Measurements from ENCODE around the gene PUM1. TPM values are rescaled to one million over a fixed set of nuclear protein-coding genes. Genes with fewer than 3 reads are reported as not detected.

The PUM1 gene
- total RNA-seq, 6 experiments from 2014 or later: 83.6 to 95.4 (median 90.8) TPM

DNA sequence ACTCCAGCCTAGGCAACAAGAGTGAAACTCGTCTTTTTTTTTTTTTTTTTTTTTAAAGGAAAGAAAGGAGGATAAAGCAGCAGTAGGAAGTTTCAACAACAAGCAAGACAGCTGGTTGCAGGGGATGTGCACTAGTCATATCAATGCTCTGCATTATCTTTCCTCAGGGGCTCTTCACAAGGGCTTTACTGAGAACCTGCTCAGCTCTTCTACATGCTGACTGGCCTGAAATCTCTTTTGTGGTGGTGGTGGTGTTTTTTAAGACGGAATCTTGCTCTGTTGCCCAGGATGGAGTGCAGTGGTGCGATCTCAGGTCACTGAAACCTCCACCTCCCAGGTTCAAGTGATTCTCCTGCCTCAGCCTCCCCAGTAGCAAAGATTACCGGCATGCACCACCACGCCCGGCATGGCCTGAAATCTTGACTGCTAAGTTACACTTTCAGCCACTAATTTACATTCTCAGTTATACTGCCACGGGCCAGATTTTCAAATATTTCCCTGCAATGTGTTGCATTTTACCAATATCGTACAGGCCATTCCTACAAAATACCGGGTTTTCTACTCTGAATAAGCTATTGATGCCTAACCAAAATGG is 68.0 kb downstream of the PUM1 start:
- Mint-ChIP-seq H3K9me3 (no peaks in the 10 kb centered on the region), H3K27ac (no peak overlapping the region), H3K4me1 (ENCODE audit: low read depth) (peaks cover 32% of the 10 kb centered on the region), H3K27me3 (ENCODE audit: insufficient read depth) (no peaks in the 10 kb centered on the region), H3K36me3 (ENCODE audit: low read depth) (peaks cover 42% of the 10 kb centered on the region), H3K4me3 (no peak overlapping the region)
- no peak for DNase-seq
- TF ChIP-seq, protein P1, sequence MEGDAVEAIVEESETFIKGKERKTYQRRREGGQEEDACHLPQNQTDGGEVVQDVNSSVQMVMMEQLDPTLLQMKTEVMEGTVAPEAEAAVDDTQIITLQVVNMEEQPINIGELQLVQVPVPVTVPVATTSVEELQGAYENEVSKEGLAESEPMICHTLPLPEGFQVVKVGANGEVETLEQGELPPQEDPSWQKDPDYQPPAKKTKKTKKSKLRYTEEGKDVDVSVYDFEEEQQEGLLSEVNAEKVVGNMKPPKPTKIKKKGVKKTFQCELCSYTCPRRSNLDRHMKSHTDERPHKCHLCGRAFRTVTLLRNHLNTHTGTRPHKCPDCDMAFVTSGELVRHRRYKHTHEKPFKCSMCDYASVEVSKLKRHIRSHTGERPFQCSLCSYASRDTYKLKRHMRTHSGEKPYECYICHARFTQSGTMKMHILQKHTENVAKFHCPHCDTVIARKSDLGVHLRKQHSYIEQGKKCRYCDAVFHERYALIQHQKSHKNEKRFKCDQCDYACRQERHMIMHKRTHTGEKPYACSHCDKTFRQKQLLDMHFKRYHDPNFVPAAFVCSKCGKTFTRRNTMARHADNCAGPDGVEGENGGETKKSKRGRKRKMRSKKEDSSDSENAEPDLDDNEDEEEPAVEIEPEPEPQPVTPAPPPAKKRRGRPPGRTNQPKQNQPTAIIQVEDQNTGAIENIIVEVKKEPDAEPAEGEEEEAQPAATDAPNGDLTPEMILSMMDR (IDR thresholded peaks at IDR 0.05): no peak

DNA sequence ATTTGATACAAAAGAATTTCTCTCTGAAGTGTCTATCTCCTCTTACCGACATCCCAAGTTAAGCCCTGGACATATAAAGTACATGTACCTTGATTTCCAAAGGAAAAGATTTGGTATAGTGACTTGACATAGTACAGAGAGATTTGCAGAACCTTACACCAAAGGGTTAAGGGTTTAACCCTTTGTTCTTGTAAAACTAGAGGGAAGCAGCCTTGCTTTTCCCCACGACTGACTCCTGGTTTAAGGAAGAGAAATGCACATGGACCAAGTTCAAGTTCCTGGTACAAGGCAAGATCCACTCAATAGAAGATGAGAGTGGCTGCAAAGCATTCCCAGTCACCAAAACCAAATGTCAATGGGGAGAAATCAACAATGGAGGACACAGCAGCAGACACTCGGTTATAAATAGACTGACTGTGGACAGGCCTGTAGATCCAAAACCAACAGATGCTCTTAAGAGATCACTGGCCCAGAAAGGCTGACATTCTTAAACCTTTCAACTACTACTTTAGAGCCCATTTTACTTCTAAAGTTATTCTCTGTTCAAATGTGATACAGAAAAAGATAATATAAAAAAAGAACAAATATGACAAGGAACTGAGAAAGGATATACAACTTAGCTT is 69.4 kb downstream of the PUM1 start:
- H3K4me1 Mint-ChIP-seq (ENCODE audit: low read depth): peaks cover 42% of the 10 kb centered on the region
- no peak overlapping the region for H3K4me3 Mint-ChIP-seq
- H3K27ac Mint-ChIP-seq: no peak overlapping the region; the same call in 1 of the 2 replicates
- H3K36me3 Mint-ChIP-seq (ENCODE audit: low read depth): peaks cover 51% of the 10 kb centered on the region
- TF ChIP-seq, protein P1 (IDR thresholded peaks at IDR 0.05): no peak
- no peaks in the 10 kb centered on the region for H3K27me3 Mint-ChIP-seq (ENCODE audit: insufficient read depth)
- H3K9me3 Mint-ChIP-seq: no peaks in the 10 kb centered on the region
- DNase-seq: no peak

DNA sequence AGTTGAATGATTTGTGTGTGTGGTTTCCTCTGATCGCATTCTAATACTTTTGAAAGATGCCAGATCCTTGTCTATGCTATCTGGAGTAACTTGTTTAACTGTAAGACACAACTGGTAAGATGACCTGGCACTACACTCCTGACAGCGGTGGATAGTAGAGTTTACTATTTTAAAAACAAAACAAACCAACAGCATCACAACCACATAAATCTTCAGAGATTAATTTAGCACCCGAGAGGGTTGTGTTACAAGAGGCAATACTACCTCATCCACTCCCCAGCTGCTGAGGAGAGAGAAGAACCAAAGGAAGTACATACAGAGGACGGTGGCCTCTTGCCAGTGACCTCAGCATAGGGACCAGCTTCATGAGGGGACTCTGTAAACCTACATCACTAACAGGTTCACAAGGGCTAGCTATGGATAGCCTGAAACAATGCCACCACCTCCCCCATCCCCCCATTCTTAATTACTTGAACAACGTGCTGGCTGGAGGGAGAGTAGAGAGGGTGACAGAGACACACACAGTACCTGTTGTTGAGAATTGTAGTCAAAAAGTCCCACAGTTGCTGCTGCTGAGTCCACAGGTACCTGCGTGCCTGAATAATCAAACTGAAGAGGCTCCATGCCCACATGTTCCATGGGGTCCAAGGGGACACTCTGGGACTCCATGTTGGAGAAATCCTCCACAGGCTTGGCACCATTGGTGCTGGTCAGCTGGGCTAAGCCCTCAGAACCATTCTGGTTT is 73.5 kb downstream of the PUM1 start:
- no peak for DNase-seq
- Mint-ChIP-seq H3K27me3 (ENCODE audit: insufficient read depth) (no peaks in the 10 kb centered on the region), H3K4me1 (ENCODE audit: low read depth) (peaks cover 70% of the 10 kb centered on the region), H3K9me3 (no peaks in the 10 kb centered on the region), H3K4me3 (no peak overlapping the region), H3K36me3 (ENCODE audit: low read depth) (peaks cover 53% of the 10 kb centered on the region), H3K27ac (no peak overlapping the region)
- TF ChIP-seq, protein P1 (IDR thresholded peaks at IDR 0.05): no peak

DNA sequence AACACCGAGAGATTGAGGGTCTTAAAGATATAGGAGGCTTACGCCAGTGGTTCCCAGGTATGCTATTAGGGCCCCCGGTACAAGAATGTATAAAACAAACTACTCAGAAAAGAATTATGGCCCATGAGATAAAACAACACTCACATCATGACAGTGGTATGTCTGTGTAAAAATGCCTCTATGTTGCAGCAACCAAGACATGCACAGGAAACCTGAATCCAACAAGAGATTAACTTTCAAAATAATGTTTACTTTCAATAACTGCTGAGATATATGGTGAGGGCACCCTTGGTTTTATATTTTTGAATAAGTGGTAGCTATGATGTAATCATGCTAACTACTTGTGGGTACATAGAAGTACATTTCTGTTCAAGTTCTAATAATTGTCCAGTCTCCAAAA is 74.9 kb downstream of the PUM1 start:
- Mint-ChIP-seq H3K4me3 (no peak overlapping the region; the same call in 1 of the 2 replicates), H3K9me3 (no peaks in the 10 kb centered on the region), H3K4me1 (ENCODE audit: low read depth) (peaks cover 65% of the 10 kb centered on the region), H3K27ac (peak overlapping the region; percentile 12), H3K27me3 (ENCODE audit: insufficient read depth) (no peaks in the 10 kb centered on the region), H3K36me3 (ENCODE audit: low read depth) (peaks cover 38% of the 10 kb centered on the region)
- DNase-seq: no peak
- TF ChIP-seq, protein P1 (IDR thresholded peaks at IDR 0.05): no peak

DNA sequence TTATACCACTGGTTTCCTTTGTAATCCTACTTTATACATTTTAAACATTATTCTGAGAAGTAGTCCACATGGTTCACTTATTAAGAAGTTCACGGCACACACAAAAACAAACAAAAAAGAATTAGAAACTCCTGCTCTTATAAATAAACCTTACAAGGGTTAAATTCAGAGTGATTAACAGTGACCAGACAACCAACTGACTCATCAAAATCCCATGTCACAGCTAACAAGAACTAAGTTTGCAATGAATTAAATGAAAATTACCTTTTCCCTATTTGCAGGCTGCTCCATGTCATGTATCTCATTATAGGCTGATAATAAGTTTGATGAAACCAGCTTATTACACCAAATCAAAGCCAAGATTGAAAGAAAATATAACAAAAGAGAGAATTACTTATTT is 77.5 kb downstream of the PUM1 start:
- Mint-ChIP-seq H3K36me3 (ENCODE audit: low read depth) (peaks cover 35% of the 10 kb centered on the region), H3K27ac (peak overlapping the region; percentile 69), H3K4me1 (ENCODE audit: low read depth) (peaks cover 74% of the 10 kb centered on the region), H3K4me3 (peak overlapping the region; percentile 49), H3K9me3 (no peaks in the 10 kb centered on the region), H3K27me3 (ENCODE audit: insufficient read depth) (no peaks in the 10 kb centered on the region)
- DNase-seq: no peak
- TF ChIP-seq, protein P1 (IDR thresholded peaks at IDR 0.05): no peak

Measured in HFFc6 (cell line).